ENCODE measurements around the gene KSR2.
"Not testable (repeated sequence)": the region's sequence is repeated elsewhere in the genome, so short reads cannot be mapped to it uniquely, and the experiment has no call there.

The KSR2 gene

GRCh38 chr12:117680312-117680711 is 288.5 kb downstream of the KSR2 start:
- no peak for DNase-seq

- no peak for DNase-seq
Observed at GRCh38 chr12:117679776-117680175, 289.0 kb downstream of the KSR2 start.

GRCh38 chr12:117674763-117675162 is 294.0 kb downstream of the KSR2 start:
- no peak for DNase-seq

GRCh38 chr12:117674313-117674712 is 294.5 kb downstream of the KSR2 start:
- no peak for DNase-seq

- peak; percentile 28 to 65 for DNase-seq
Observed at GRCh38 chr12:117671734-117672133, 297.1 kb downstream of the KSR2 start.

- no peak for DNase-seq
Observed at GRCh38 chr12:117664169-117664568, 304.6 kb downstream of the KSR2 start.

GRCh38 chr12:117662620-117663395 is 306.0 kb downstream of the KSR2 start:
- DNase-seq = no peak

- no peak for DNase-seq
Observed at GRCh38 chr12:117662220-117662619, 306.6 kb downstream of the KSR2 start.

GRCh38 chr12:117661471-117661870 is 307.3 kb downstream of the KSR2 start:
- DNase-seq = no peak

- DNase-seq = no peak
Observed at GRCh38 chr12:117660896-117661295, 307.9 kb downstream of the KSR2 start.

GRCh38 chr12:117658226-117658625 is 310.6 kb downstream of the KSR2 start:
- no peak for DNase-seq

- DNase-seq = no peak
Observed at GRCh38 chr12:117649796-117650195, 319.0 kb downstream of the KSR2 start.

GRCh38 chr12:117646520-117646919 is 322.3 kb downstream of the KSR2 start:
- DNase-seq = no peak

GRCh38 chr12:117645473-117645872 is 323.3 kb downstream of the KSR2 start:
- DNase-seq = no peak

- DNase-seq = no peak
Observed at GRCh38 chr12:117643971-117644370, 324.8 kb downstream of the KSR2 start.

GRCh38 chr12:117641885-117642284 is 326.9 kb downstream of the KSR2 start:
- no peak for DNase-seq

- no peak for DNase-seq
Observed at GRCh38 chr12:117640511-117640910, 328.3 kb downstream of the KSR2 start.

GRCh38 chr12:117629454-117629853 is 339.3 kb downstream of the KSR2 start:
- DNase-seq = no peak

GRCh38 chr12:117628711-117629110 is 340.1 kb downstream of the KSR2 start:
- DNase-seq = not testable (repeated sequence)

- peak; percentile 20 to 65 for DNase-seq
Observed at GRCh38 chr12:117622741-117623140, 346.0 kb downstream of the KSR2 start.

- DNase-seq = no peak
Observed at GRCh38 chr12:117622087-117622486, 346.7 kb downstream of the KSR2 start.

GRCh38 chr12:117607778-117608177 is 361.0 kb downstream of the KSR2 start:
- DNase-seq = no peak

GRCh38 chr12:117606945-117607344 is 361.8 kb downstream of the KSR2 start:
- no peak for DNase-seq

GRCh38 chr12:117606024-117606423 is 362.8 kb downstream of the KSR2 start:
- no peak for DNase-seq
